GM12865 (cell line): ENCODE measurements around the gene SLC39A7.

Experiments used
- DNase-seq: peaks from one replicate; pipeline ENCODE4 v3.0.0; 2010; ENCODE audit warnings: low read depth
- H3K4me3 ChIP-seq: 2 replicates; pipeline ENCODE4 v1.5.1; 2011; ENCODE audit warnings: mild to moderate bottlenecking, low read depth, low read length, control low read depth
- TF ChIP-seq, protein P1 (sequence below): IDR thresholded peaks from 2 replicates; pipeline ENCODE4 v1.5.1; 2011; ENCODE audit warnings: low read length, control low read depth, low read depth, inconsistent platforms; ENCODE audit not compliant: insufficient read depth; ENCODE audit errors: missing control alignments

SLC39A7 gene

GRCh38 chr6:33183071-33183683, 17.5 kb upstream of the SLC39A7 start:
- DNase-seq: no peak
- H3K4me3 ChIP-seq: no peak overlapping the region
- TF ChIP-seq, protein P1, sequence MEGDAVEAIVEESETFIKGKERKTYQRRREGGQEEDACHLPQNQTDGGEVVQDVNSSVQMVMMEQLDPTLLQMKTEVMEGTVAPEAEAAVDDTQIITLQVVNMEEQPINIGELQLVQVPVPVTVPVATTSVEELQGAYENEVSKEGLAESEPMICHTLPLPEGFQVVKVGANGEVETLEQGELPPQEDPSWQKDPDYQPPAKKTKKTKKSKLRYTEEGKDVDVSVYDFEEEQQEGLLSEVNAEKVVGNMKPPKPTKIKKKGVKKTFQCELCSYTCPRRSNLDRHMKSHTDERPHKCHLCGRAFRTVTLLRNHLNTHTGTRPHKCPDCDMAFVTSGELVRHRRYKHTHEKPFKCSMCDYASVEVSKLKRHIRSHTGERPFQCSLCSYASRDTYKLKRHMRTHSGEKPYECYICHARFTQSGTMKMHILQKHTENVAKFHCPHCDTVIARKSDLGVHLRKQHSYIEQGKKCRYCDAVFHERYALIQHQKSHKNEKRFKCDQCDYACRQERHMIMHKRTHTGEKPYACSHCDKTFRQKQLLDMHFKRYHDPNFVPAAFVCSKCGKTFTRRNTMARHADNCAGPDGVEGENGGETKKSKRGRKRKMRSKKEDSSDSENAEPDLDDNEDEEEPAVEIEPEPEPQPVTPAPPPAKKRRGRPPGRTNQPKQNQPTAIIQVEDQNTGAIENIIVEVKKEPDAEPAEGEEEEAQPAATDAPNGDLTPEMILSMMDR: no peak

DNA sequence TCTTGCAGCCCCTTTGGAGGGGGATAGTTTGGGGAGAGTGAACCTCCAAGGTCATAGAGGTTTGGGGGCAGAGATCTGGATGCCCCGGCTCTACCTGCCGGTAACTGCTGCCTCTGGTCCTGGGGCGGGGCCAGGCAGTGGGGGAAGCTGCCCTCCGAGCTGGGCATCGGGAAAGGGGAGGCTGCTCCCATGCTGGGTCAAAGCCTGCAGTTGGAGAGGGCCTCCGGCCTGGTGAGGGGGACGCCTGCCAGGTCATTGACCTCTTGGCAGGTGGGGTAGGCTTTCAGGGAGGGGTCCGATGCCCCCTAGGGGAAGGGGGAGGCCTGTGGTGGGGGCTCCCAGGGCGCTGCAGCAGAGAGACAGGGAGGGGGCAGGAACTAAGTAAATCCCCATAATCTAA, 15.5 kb upstream of the SLC39A7 start:
- TF ChIP-seq, protein P1: no peak
- no peak for DNase-seq
- H3K4me3 ChIP-seq: no peak overlapping the region

- no peak overlapping the region for H3K4me3 ChIP-seq
- TF ChIP-seq, protein P1: no peak
- DNase-seq: no peak
These were observed 14.9 kb upstream of the SLC39A7 start for GRCh38 chr6:33185654-33186187.

GRCh38 chr6:33187809-33188208, 12.9 kb upstream of the SLC39A7 start:
- TF ChIP-seq, protein P1: no peak
- no peak overlapping the region for H3K4me3 ChIP-seq
- no peak for DNase-seq

DNA sequence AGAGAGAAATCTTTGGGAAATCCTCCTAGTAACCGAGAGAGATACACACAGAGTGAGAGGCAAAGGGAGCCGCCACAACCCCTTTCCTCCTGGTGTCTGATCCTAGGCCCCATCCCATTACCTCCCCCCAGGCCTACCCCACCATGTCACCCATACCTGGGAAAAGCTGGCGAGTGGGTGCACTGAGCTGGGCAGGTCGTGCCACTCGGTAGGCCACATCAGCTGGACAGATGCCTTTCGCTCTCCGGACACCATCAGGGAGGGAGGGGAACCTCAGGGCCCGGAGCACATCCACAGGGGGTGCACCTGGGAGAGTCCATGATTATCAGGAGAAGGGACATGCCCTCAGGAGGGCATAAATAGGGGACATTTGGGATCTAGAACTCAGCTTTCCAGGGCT, 11.5 kb upstream of the SLC39A7 start:
- TF ChIP-seq, protein P1: no peak
- H3K4me3 ChIP-seq: no peak overlapping the region
- DNase-seq: no peak

DNA sequence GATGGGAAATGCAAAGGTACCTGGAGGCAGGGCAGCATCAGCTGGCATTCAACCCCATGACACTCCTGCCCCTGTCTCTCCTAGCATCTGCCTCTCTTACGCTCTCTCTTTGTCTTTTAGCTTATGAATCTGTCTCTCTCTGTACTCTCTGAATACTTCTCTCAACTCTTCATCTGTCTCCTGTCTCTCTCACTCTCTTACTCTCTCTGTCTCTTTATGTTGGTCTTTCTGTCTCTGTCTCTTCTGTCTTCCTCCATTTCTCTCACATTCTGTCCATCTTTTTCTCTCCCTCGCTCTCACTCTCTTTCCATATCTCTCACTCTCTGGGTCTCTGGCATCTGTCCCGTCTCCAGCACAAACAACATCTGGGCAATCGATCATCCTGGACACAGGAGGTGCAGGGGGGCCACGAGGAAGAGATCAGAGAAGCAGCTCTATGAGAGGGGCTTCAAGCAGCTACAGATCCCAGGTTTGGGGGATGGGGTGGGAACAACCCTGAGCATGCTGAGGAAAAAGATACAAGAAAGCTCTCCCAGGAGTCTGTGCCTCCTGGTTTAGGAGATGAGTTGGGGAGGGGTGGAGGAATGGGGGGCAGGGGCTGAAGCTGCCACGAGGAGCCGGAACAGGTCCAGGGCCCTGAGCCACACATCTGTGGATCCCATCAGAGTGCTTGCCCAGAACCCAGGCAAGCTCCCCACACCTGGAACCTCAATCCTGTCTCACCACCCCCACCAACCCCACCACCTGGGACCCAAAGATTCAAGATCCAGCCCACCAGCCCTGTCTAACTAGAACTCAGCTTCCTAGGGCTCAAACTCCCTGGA, 10.8 kb upstream of the SLC39A7 start:
- TF ChIP-seq, protein P1: no peak
- DNase-seq: no peak

More for the DNA sequence above, 10.8 kb upstream of the SLC39A7 start:
- H3K4me3 ChIP-seq: no peak overlapping the region
